Measurements from ENCODE around the gene CUX1.

DNA sequence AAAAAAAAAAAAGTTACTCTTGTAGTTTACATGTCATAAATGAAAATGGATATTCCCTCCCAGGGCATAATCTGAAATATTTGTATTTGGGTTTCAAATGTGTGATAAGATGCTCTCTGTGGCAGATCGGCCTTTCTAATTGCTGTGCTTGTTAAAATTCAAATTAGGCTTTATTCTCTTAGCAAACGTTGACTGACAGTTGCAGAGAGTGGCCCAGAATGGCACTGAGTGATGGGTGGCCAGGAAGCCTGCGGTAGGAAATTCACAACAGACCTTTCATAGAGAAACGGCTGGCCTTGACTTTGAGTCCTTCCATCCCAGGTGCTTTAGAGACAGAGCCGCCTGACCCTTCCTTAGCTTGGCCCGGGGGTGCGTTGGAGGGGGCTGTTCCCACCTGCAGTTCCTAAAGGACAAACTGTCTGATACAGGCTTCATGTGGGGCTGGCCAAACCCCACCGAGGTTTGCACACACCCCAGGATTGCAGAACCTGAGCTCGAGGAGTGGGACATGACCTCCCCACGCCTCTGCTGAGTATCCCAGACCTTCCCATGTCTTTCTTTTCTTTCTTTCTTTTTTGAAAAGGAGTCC, 152.7 kb downstream of the CUX1 start:
- no peak for TF ChIP-seq EZH2 (IDR thresholded peaks at IDR 0.05)
- TF ChIP-seq, protein P1, sequence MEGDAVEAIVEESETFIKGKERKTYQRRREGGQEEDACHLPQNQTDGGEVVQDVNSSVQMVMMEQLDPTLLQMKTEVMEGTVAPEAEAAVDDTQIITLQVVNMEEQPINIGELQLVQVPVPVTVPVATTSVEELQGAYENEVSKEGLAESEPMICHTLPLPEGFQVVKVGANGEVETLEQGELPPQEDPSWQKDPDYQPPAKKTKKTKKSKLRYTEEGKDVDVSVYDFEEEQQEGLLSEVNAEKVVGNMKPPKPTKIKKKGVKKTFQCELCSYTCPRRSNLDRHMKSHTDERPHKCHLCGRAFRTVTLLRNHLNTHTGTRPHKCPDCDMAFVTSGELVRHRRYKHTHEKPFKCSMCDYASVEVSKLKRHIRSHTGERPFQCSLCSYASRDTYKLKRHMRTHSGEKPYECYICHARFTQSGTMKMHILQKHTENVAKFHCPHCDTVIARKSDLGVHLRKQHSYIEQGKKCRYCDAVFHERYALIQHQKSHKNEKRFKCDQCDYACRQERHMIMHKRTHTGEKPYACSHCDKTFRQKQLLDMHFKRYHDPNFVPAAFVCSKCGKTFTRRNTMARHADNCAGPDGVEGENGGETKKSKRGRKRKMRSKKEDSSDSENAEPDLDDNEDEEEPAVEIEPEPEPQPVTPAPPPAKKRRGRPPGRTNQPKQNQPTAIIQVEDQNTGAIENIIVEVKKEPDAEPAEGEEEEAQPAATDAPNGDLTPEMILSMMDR (IDR thresholded peaks at IDR 0.05), result no peak

Measured in neural progenitor cell (in vitro differentiated cells).